HG03159 (cell line): Measurements from ENCODE around the gene DLG5.

Experiments used
- ATAC-seq: cut with Tn5 transposase; IDR thresholded peaks from one replicate; pipeline ENCODE4 v1.9.1; 2021; ENCODE audit warnings: mild to moderate bottlenecking, moderate library complexity; ENCODE audit not compliant: unreplicated experiment

The DLG5 gene

GRCh38 chr10:77896058-77896457, 30.5 kb downstream of the DLG5 start:
- no peak for ATAC-seq

- ATAC-seq: no peak
Observed at GRCh38 chr10:77894058-77894457, 32.5 kb downstream of the DLG5 start.

GRCh38 chr10:77893386-77893785, 33.2 kb downstream of the DLG5 start:
- no peak for ATAC-seq

- no peak for ATAC-seq
Observed at GRCh38 chr10:77892761-77893160, 33.8 kb downstream of the DLG5 start.

GRCh38 chr10:77892021-77892739, 34.4 kb downstream of the DLG5 start:
- ATAC-seq: no peak

- ATAC-seq: no peak
Observed at GRCh38 chr10:77890097-77890496, 36.5 kb downstream of the DLG5 start.

GRCh38 chr10:77889277-77889903, 37.2 kb downstream of the DLG5 start:
- ATAC-seq: no peak

- ATAC-seq: no peak
Observed at GRCh38 chr10:77888356-77888703, 38.2 kb downstream of the DLG5 start.

- no peak for ATAC-seq
Observed at GRCh38 chr10:77887631-77888355, 38.8 kb downstream of the DLG5 start.

- ATAC-seq: no peak
Observed at GRCh38 chr10:77886795-77887355, 39.7 kb downstream of the DLG5 start.

- no peak for ATAC-seq
Observed at GRCh38 chr10:77884181-77884580, 42.4 kb downstream of the DLG5 start.

GRCh38 chr10:77881636-77882035, 44.9 kb downstream of the DLG5 start:
- no peak for ATAC-seq

GRCh38 chr10:77881222-77881621, 45.3 kb downstream of the DLG5 start:
- no peak for ATAC-seq

- no peak for ATAC-seq
Observed at GRCh38 chr10:77879710-77880109, 46.8 kb downstream of the DLG5 start.

GRCh38 chr10:77879065-77879464, 47.5 kb downstream of the DLG5 start:
- no peak for ATAC-seq

- peak; percentile 46 for ATAC-seq
Observed at GRCh38 chr10:77877441-77878344, 48.9 kb downstream of the DLG5 start.

- ATAC-seq: no peak
Observed at GRCh38 chr10:77875730-77876129, 50.8 kb downstream of the DLG5 start.

- ATAC-seq: no peak
Observed at GRCh38 chr10:77874872-77875271, 51.7 kb downstream of the DLG5 start.

GRCh38 chr10:77873536-77874380, 52.8 kb downstream of the DLG5 start:
- peak; percentile 85 for ATAC-seq
